HL-60 (cell line): ENCODE data around the gene L3MBTL1.
A peak's percentile ranks its signal among the peaks of the same experiment; 100 is the strongest.
"Not testable (repeated sequence)": the region's sequence is repeated elsewhere in the genome, so short reads cannot be mapped to it uniquely, and the experiment has no call there.

Source experiments
- DNase-seq, 2 experiments: peaks; one replicate each; pipeline ENCODE4 v3.0.0-alpha.2; 2010 to 2020; ENCODE audit warnings: low read depth in 1 of 2, low spot score in 1 of 2
- H3K27ac ChIP-seq: fragments of 250-450 bp; sonication (Bioruptor Pico); replicated peaks from 2 replicates; pipeline ENCODE4 v1.5.1; 2020; ENCODE audit warnings: mild to moderate bottlenecking, moderate library complexity
- H3K27me3 ChIP-seq: fragments of 250-450 bp; sonication (Bioruptor Pico); 2 replicates; pipeline ENCODE4 v1.5.1; 2021; ENCODE audit warnings: mild to moderate bottlenecking, moderate library complexity; ENCODE audit not compliant: insufficient read depth, poor library complexity, severe bottlenecking
- H3K4me3 ChIP-seq: replicated peaks from 2 replicates; pipeline ENCODE4 v1.5.1; 2011; ENCODE audit warnings: mild to moderate bottlenecking, control low read depth, low read length; ENCODE audit not compliant: insufficient read depth
- CTCF ChIP-seq: IDR thresholded peaks from one replicate; pipeline ENCODE4 v1.5.1; 2011; ENCODE audit warnings: low read length, control low read depth, inconsistent platforms; ENCODE audit not compliant: insufficient read depth
- GABPA ChIP-seq: IDR thresholded peaks from 2 replicates; pipeline ENCODE4 v1.6.1; 2012; ENCODE audit warnings: low read depth
- POLR2AphosphoS5 ChIP-seq: IDR thresholded peaks from 2 replicates; pipeline ENCODE4 v1.6.1; 2012; ENCODE audit warnings: low read depth
- REST ChIP-seq: IDR thresholded peaks from 2 replicates; pipeline ENCODE4 v1.6.1; 2012; ENCODE audit warnings: low read depth; ENCODE audit not compliant: insufficient replicate concordance
- SPI1 ChIP-seq: IDR thresholded peaks from 2 replicates; pipeline ENCODE4 v1.6.1; 2012; ENCODE audit warnings: low read depth, mild to moderate bottlenecking, borderline replicate concordance

Gene L3MBTL1

GRCh38 chr20:43495388-43495787 lies 12.1 kb upstream of the L3MBTL1 start:
- Histone ChIP-seq H3K27ac (no peak overlapping the region), H3K27me3 (no peaks in the 10 kb centered on the region), H3K4me3 (no peak overlapping the region)
- TF ChIP-seq SPI1 (no peak), CTCF (no peak)
- DNase-seq, result no peak

DNA sequence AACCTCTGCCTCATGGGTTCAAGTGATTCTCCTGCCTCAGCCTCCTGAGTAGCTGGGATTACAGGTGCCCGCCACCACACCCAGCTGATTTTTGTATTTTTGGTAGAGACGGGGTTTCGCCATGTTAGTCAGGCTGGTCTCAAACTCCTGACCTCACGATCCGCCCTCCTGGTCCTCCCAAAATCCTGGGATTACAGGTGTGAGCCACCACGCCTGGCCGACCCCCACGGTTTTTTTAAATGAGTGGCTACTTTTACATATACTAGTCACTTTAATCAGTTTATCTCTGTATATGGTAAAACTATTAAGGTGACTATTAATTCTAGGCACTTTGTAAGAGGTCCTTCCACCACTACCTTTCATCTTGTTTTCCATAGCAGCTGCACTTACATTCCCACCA lies 5.5 kb upstream of the L3MBTL1 start:
- DNase-seq, H3K4me3 ChIP-seq, H3K27me3 ChIP-seq, H3K27ac ChIP-seq: not testable (repeated sequence)

DNA sequence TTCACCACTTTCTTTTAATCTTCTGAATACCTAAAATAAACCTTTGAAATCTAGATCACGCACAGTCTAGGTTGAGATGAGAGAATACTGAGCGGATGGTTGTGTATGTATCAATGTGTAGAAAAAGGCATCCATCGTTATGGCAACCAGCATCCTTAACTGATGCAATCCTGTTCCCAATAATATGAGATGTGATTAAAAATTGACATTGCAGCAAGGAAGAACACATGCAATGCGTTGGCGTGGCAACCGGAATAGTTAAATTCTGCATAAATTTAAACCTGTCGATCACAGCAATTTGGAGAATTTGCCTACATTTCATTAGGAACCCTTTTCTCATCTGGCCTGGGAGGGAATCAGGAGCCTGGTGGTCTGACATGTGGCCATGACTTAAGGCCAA lies 1.3 kb upstream of the L3MBTL1 start:
- TF ChIP-seq GABPA (no peak), POLR2AphosphoS5 (no peak), SPI1 (no peak)
- Histone ChIP-seq H3K27me3 (peaks cover 11% of the 10 kb centered on the region), H3K4me3 (no peak overlapping the region), H3K27ac (no peak overlapping the region)
- DNase-seq, result no peak

- Histone ChIP-seq H3K27ac (no peak overlapping the region), H3K4me3 (peak overlapping the region; percentile 56), H3K27me3 (peaks cover 11% of the 10 kb centered on the region)
- DNase-seq, result no peak
- TF ChIP-seq REST, result no peak
- no peak for TF ChIP-seq GABPA
- no peak for TF ChIP-seq POLR2AphosphoS5
- TF ChIP-seq CTCF, result no peak
Observed at GRCh38 chr20:43508106-43508505, 609 bp downstream of the L3MBTL1 start.

GRCh38 chr20:43508604-43509040 lies 1.1 kb downstream of the L3MBTL1 start:
- no peak for DNase-seq
- H3K27ac ChIP-seq, result no peak overlapping the region
- peaks cover 11% of the 10 kb centered on the region for H3K27me3 ChIP-seq
- TF ChIP-seq CTCF (no peak), REST (no peak), SPI1 (no peak), POLR2AphosphoS5 (no peak), GABPA (no peak)
- no peak overlapping the region for H3K4me3 ChIP-seq
